ENCODE results near the gene CRYBG2. TPM values are rescaled to one million over a fixed set of nuclear protein-coding genes. Genes with fewer than 3 reads are reported as not detected.

CRYBG2 gene
- total RNA-seq, 1 donor from 2014 or later: 0.27 TPM

DNA sequence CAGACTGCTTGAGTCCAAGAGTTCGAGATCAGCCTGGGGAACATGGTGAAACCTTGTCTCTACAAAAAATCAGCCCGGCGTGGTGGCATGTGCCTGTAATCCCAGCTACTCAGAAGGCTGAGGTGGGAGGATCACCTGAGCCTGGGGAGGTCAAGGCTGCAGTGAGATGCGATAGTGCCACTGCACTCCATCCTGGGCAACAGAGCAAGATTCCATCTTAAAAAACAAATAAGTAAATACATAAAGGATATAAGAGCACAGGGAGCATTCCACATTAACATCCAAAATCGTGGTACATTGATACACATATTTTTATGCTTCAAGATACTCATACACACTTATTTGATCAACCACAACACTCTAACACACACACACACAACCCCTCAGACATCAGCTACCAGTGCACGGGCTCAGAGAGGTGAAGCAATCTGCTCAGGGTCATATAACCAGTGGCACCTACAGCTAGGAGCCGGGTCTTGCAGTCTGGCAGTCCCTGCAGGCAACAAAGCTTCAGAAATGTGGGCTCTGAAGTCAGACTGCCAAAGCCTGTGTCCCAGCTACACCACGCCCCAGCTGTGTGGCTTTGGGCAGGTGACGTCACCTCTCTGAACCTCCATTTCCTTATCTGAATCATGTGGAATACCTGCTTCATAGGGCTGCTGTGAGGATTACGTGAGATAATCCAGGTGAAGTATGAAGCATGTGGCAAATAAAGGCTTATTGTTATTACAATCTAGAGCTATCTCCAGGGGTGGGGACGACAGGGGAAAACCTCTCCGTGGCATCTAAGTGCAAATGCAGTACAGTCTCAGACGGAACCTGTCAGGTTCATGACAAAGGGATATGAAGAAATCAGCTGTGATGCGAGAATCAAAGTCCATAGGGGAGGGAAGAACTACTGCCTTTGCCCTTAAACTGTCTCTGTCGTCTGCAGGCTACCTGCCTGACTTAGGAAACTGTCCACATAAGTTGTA, 4.8 kb upstream of the CRYBG2 start:
- Mint-ChIP-seq H3K27me3 (peaks cover 9% of the 10 kb centered on the region), H3K4me1 (peaks cover 25% of the 10 kb centered on the region), H3K9me3 (no peaks in the 10 kb centered on the region), H3K36me3 (ENCODE audit: low read depth) (no peaks in the 10 kb centered on the region), H3K27ac (no peak overlapping the region), H3K4me3 (no peak overlapping the region)
- ChIA-PET CTCF (interaction anchor here (0.7 kb wide), 1 partner anchor 189 kb away, joined by 4 read pairs; the partner anchor contains the start of gene ZNF593), POLR2A (no interaction called here)
- DNase-seq (no peak), ATAC-seq (ENCODE audit: low read depth) (no peak)
- intact Hi-C loops (cut with micrococcal nuclease): no loop called here
- TF ChIP-seq, protein P1, sequence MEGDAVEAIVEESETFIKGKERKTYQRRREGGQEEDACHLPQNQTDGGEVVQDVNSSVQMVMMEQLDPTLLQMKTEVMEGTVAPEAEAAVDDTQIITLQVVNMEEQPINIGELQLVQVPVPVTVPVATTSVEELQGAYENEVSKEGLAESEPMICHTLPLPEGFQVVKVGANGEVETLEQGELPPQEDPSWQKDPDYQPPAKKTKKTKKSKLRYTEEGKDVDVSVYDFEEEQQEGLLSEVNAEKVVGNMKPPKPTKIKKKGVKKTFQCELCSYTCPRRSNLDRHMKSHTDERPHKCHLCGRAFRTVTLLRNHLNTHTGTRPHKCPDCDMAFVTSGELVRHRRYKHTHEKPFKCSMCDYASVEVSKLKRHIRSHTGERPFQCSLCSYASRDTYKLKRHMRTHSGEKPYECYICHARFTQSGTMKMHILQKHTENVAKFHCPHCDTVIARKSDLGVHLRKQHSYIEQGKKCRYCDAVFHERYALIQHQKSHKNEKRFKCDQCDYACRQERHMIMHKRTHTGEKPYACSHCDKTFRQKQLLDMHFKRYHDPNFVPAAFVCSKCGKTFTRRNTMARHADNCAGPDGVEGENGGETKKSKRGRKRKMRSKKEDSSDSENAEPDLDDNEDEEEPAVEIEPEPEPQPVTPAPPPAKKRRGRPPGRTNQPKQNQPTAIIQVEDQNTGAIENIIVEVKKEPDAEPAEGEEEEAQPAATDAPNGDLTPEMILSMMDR (IDR thresholded peaks at IDR 0.05): no peak

DNA sequence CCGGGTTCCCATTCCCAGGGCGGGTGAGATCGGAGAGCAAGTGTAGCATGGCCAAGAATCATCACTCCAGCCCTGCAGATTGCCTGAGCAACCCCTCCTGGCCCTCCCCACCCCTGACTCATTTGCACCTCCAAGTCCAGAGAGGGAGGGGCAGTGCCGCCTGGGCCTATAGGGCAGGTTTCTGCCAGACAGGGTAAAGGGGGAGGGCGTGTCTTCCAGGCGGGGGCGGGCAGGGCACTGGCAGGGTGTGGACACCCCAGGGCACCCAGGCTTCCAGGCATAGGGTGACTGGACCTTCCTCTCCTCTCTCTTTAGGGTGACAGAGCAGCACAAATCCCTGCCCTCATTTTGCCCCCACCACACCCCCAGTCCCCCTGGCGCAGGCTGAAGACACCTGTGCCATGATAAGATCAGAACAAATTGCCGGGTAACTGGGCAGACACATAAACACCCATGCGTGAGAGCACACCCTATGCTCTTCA, 3.2 kb upstream of the CRYBG2 start:
- no peak for ATAC-seq (ENCODE audit: low read depth)
- H3K36me3 Mint-ChIP-seq (ENCODE audit: low read depth): no peaks in the 10 kb centered on the region
- CTCF ChIA-PET: no interaction called here
- H3K9me3 Mint-ChIP-seq: no peaks in the 10 kb centered on the region
- POLR2A ChIA-PET: no interaction called here
- TF ChIP-seq, protein P1 (IDR thresholded peaks at IDR 0.05): no peak
- intact Hi-C loops (cut with micrococcal nuclease): no loop called here
- H3K27ac Mint-ChIP-seq: no peak overlapping the region
- H3K4me1 Mint-ChIP-seq: peaks cover 24% of the 10 kb centered on the region
- H3K4me3 Mint-ChIP-seq: no peak overlapping the region
- H3K27me3 Mint-ChIP-seq: peaks cover 7% of the 10 kb centered on the region
- no peak for DNase-seq

DNA sequence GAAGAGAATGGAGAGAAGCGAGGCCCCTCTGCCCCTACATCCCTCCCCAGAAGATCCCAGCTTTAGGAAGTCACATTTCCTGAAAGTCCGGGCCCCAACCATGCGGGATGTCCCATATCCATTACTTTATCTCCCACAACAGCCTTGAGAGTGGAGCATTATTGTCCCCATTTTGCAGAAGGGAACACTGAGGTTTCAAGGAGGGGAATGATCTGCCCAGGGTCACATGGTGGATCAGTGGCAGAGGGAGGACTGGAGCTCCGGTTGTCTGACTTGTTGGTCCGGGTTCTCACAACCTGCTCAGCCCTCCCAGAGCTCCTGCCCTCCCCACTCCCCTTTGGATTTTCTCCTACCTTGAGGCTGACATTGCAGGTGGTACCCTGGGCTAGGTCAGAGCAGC, 2.2 kb upstream of the CRYBG2 start:
- no peak overlapping the region for H3K27ac Mint-ChIP-seq
- H3K36me3 Mint-ChIP-seq (ENCODE audit: low read depth): no peaks in the 10 kb centered on the region
- peaks cover 18% of the 10 kb centered on the region for H3K4me1 Mint-ChIP-seq
- POLR2A ChIA-PET: no interaction called here
- no peak for ATAC-seq (ENCODE audit: low read depth)
- DNase-seq: no peak
- TF ChIP-seq, protein P1 (IDR thresholded peaks at IDR 0.05): no peak
- intact Hi-C loops (cut with micrococcal nuclease): no loop called here
- no peaks in the 10 kb centered on the region for H3K9me3 Mint-ChIP-seq
- CTCF ChIA-PET: no interaction called here
- peaks cover 6% of the 10 kb centered on the region for H3K27me3 Mint-ChIP-seq
- H3K4me3 Mint-ChIP-seq: no peak overlapping the region

DNA sequence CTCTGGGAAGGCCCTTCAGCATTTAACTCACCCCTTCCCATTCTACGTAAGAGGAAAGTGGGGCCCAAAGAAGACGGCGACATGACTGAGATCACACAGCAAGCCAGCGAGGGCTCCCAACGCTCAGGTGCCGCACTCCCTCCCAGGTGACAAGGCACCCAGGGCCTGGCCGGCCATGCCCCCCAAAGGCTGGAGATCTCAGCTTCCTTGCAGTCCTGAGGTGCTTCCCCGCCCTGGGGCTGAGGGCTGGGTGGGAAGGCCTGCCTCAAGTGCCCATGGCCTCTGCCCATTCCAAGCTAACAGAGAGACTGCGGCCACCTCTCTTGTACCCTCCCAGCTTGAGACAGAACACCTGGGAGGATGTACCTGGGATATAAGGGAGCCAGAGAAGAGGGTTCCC, 1.0 kb upstream of the CRYBG2 start:
- Mint-ChIP-seq H3K27me3 (peaks cover 2% of the 10 kb centered on the region), H3K9me3 (no peaks in the 10 kb centered on the region), H3K4me1 (peaks cover 7% of the 10 kb centered on the region), H3K36me3 (ENCODE audit: low read depth) (no peaks in the 10 kb centered on the region), H3K4me3 (no peak overlapping the region), H3K27ac (no peak overlapping the region)
- intact Hi-C loops (cut with micrococcal nuclease): no loop called here
- CTCF ChIA-PET: no interaction called here
- TF ChIP-seq, protein P1 (IDR thresholded peaks at IDR 0.05): no peak
- ATAC-seq (ENCODE audit: low read depth) (no peak), DNase-seq (no peak)
- POLR2A ChIA-PET: no interaction called here

DNA sequence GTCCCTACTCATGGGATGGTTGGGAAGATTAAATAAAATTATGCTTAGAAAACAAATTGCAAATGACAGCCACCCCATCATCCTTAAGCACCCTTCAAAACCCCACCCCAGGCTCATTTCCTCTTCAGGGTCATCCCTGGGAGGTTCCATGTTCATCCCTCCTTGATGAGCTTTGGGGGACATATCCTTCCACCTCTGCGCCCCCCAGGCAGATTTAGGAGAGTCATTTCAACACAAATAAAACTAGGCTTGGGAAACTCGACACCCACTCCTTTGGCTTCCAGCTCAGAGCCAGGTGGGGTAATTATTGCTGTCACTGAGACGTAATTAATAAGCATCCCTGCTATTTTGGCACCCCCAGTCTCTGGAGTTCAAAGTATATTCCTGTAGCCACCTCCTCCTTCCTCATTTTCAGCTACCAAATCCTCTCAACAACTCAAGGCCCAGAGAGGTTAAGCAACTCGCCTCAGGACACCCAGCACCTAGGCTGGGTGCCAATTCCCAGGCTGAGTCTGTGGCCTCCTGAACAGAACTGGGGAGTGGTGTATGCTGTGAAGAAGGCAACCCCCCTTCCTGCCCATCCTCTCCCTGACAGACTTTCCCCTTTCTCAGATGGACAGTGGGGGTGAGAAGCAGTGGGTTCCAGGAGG, 595 bp downstream of the CRYBG2 start:
- Mint-ChIP-seq H3K27ac (no peak overlapping the region), H3K4me1 (no peaks in the 10 kb centered on the region), H3K9me3 (no peaks in the 10 kb centered on the region), H3K27me3 (peaks cover 2% of the 10 kb centered on the region), H3K36me3 (ENCODE audit: low read depth) (no peaks in the 10 kb centered on the region), H3K4me3 (no peak overlapping the region)
- ChIA-PET POLR2A (no interaction called here), CTCF (no interaction called here)
- no peak for ATAC-seq (ENCODE audit: low read depth)
- intact Hi-C loops (cut with micrococcal nuclease): no loop called here
- no peak for DNase-seq
- TF ChIP-seq, protein P1 (IDR thresholded peaks at IDR 0.05): no peak

All from activated B cell treated with CpG ODN at 0.5 μM for 24 hours (primary cell).